HUES6 (cell line): Measurements from ENCODE around the gene NKAIN2.
"Not testable (repeated sequence)": the region's sequence is repeated elsewhere in the genome, so short reads cannot be mapped to it uniquely, and the experiment has no call there.

ENCODE experiments used
- H3K27ac ChIP-seq: 2 replicates; pipeline ENCODE4 v1.7.0; 2013; ENCODE audit warnings: low read depth, mild to moderate bottlenecking, low read length, inconsistent platforms
- H3K27me3 ChIP-seq: 2 replicates; pipeline ENCODE4 v1.6.1; 2013; ENCODE audit warnings: low read length; ENCODE audit not compliant: control insufficient read depth, insufficient read depth
- H3K36me3 ChIP-seq: 2 replicates; pipeline ENCODE4 v1.6.1; 2013; ENCODE audit warnings: low read length; ENCODE audit not compliant: control insufficient read depth, insufficient read depth
- H3K4me1 ChIP-seq: 2 replicates; pipeline ENCODE4 v1.6.1; 2013; ENCODE audit warnings: low read length; ENCODE audit not compliant: control insufficient read depth, insufficient read depth
- H3K4me3 ChIP-seq: 2 replicates; pipeline ENCODE4 v1.5.1; 2013; ENCODE audit warnings: low read depth, low read length
- H3K9ac ChIP-seq: one replicate; pipeline ENCODE4 v1.6.1; 2013; ENCODE audit warnings: mild to moderate bottlenecking, low read length
- H3K9me3 ChIP-seq: 2 replicates; pipeline ENCODE4 v1.6.1; 2013; ENCODE audit warnings: low read depth, low read length; ENCODE audit not compliant: control insufficient read depth, insufficient read depth

The NKAIN2 gene

GRCh38 chr6:123908797-123909196, 105.1 kb downstream of the NKAIN2 start:
- H3K36me3 ChIP-seq, result no peaks in the 10 kb centered on the region
- no peak overlapping the region for H3K9ac ChIP-seq
- H3K27ac ChIP-seq, result no peak overlapping the region
- no peak overlapping the region for H3K4me3 ChIP-seq
- no peaks in the 10 kb centered on the region for H3K4me1 ChIP-seq
- H3K9me3 ChIP-seq, result no peaks in the 10 kb centered on the region
- peaks cover 28% of the 10 kb centered on the region for H3K27me3 ChIP-seq

GRCh38 chr6:123909989-123910388, 106.3 kb downstream of the NKAIN2 start:
- H3K4me3 ChIP-seq, result no peak overlapping the region
- H3K27ac ChIP-seq, result no peak overlapping the region
- no peaks in the 10 kb centered on the region for H3K36me3 ChIP-seq
- no peak overlapping the region for H3K9ac ChIP-seq
- no peaks in the 10 kb centered on the region for H3K4me1 ChIP-seq
- peaks cover 40% of the 10 kb centered on the region for H3K27me3 ChIP-seq
- H3K9me3 ChIP-seq, result no peaks in the 10 kb centered on the region

GRCh38 chr6:123913863-123914262, 110.2 kb downstream of the NKAIN2 start:
- no peak overlapping the region for H3K4me3 ChIP-seq
- no peak overlapping the region for H3K9ac ChIP-seq

GRCh38 chr6:123923379-123923778, 119.7 kb downstream of the NKAIN2 start:
- H3K9ac ChIP-seq, H3K36me3 ChIP-seq: not testable (repeated sequence)
- peaks cover 58% of the 10 kb centered on the region for H3K27me3 ChIP-seq

More at GRCh38 chr6:123913863-123914262, 110.2 kb downstream of the NKAIN2 start:
- no peaks in the 10 kb centered on the region for H3K9me3 ChIP-seq
- H3K4me1 ChIP-seq, result no peaks in the 10 kb centered on the region
- no peak overlapping the region for H3K27ac ChIP-seq
- no peaks in the 10 kb centered on the region for H3K36me3 ChIP-seq
- H3K27me3 ChIP-seq, result peaks cover 77% of the 10 kb centered on the region

GRCh38 chr6:123925350-123925749, 121.7 kb downstream of the NKAIN2 start:
- Histone ChIP-seq H3K27me3 (peaks cover 39% of the 10 kb centered on the region), H3K9ac (no peak overlapping the region), H3K9me3 (no peaks in the 10 kb centered on the region), H3K4me3 (no peak overlapping the region), H3K27ac (no peak overlapping the region), H3K36me3 (no peaks in the 10 kb centered on the region), H3K4me1 (no peaks in the 10 kb centered on the region)

More at GRCh38 chr6:123923379-123923778, 119.7 kb downstream of the NKAIN2 start:
- not testable (repeated sequence) for H3K9me3 ChIP-seq, H3K4me1 ChIP-seq, H3K27ac ChIP-seq, H3K4me3 ChIP-seq

GRCh38 chr6:123925842-123926399, 122.3 kb downstream of the NKAIN2 start:
- no peaks in the 10 kb centered on the region for H3K4me1 ChIP-seq
- peaks cover 34% of the 10 kb centered on the region for H3K27me3 ChIP-seq
- H3K9ac ChIP-seq, result no peak overlapping the region
- H3K4me3 ChIP-seq, result no peak overlapping the region
- no peak overlapping the region for H3K27ac ChIP-seq
- H3K36me3 ChIP-seq, result no peaks in the 10 kb centered on the region
- H3K9me3 ChIP-seq, result no peaks in the 10 kb centered on the region

GRCh38 chr6:123928529-123928928, 124.9 kb downstream of the NKAIN2 start:
- H3K27me3 ChIP-seq, result peaks cover 14% of the 10 kb centered on the region; the same call in 1 of the 2 replicates
- H3K27ac ChIP-seq, result no peak overlapping the region
- no peak overlapping the region for H3K9ac ChIP-seq
- no peak overlapping the region for H3K4me3 ChIP-seq
- H3K9me3 ChIP-seq, result no peaks in the 10 kb centered on the region
- no peaks in the 10 kb centered on the region for H3K36me3 ChIP-seq
- no peaks in the 10 kb centered on the region for H3K4me1 ChIP-seq

GRCh38 chr6:123931928-123932327, 128.3 kb downstream of the NKAIN2 start:
- H3K4me3 ChIP-seq, result no peak overlapping the region
- peaks cover 5% of the 10 kb centered on the region; the same call in 1 of the 2 replicates for H3K27me3 ChIP-seq
- H3K9me3 ChIP-seq, result no peaks in the 10 kb centered on the region

GRCh38 chr6:123940551-123940950, 136.9 kb downstream of the NKAIN2 start:
- Histone ChIP-seq H3K27me3 (no peaks in the 10 kb centered on the region), H3K4me3 (no peak overlapping the region), H3K36me3 (no peaks in the 10 kb centered on the region), H3K9ac (no peak overlapping the region), H3K27ac (no peak overlapping the region), H3K4me1 (no peaks in the 10 kb centered on the region), H3K9me3 (no peaks in the 10 kb centered on the region)

More at GRCh38 chr6:123931928-123932327, 128.3 kb downstream of the NKAIN2 start:
- no peaks in the 10 kb centered on the region for H3K4me1 ChIP-seq
- no peaks in the 10 kb centered on the region for H3K36me3 ChIP-seq
- no peak overlapping the region for H3K27ac ChIP-seq
- H3K9ac ChIP-seq, result no peak overlapping the region

- Histone ChIP-seq H3K27ac (no peak overlapping the region), H3K27me3 (no peaks in the 10 kb centered on the region), H3K9ac (no peak overlapping the region)
Measured at GRCh38 chr6:123941855-123942254, 138.2 kb downstream of the NKAIN2 start.

GRCh38 chr6:123945386-123945785, 141.7 kb downstream of the NKAIN2 start:
- Histone ChIP-seq H3K9me3 (no peaks in the 10 kb centered on the region), H3K4me1 (no peaks in the 10 kb centered on the region)

More at GRCh38 chr6:123941855-123942254, 138.2 kb downstream of the NKAIN2 start:
- no peaks in the 10 kb centered on the region for H3K9me3 ChIP-seq
- H3K4me3 ChIP-seq, result no peak overlapping the region
- no peaks in the 10 kb centered on the region for H3K36me3 ChIP-seq
- H3K4me1 ChIP-seq, result no peaks in the 10 kb centered on the region

More at GRCh38 chr6:123945386-123945785, 141.7 kb downstream of the NKAIN2 start:
- H3K27me3 ChIP-seq, result no peaks in the 10 kb centered on the region
- no peaks in the 10 kb centered on the region for H3K36me3 ChIP-seq
- no peak overlapping the region for H3K27ac ChIP-seq
- H3K4me3 ChIP-seq, result no peak overlapping the region
- no peak overlapping the region for H3K9ac ChIP-seq
